Left lung (tissue), 10 donors: ENCODE results near the gene C1orf87. TPM values are rescaled to one million over a fixed set of nuclear protein-coding genes. Genes with fewer than 3 reads are reported as not detected.

Source experiments
- ATAC-seq: fragments of 200-7000 bp; cut with Tn5 transposase; one replicate; pipeline ENCODE4 v1.9.1; 2020; ENCODE audit warnings: moderate library complexity
- DNase-seq, 4 donors: peaks; one replicate each; pipeline ENCODE4 v3.0.0-alpha.2; 2013 to 2020
- H3K27ac ChIP-seq, 2 donors: fragments of 200-600 bp; sonication (generic) in 1 of 2; one replicate each; pipeline versions ENCODE4 v1.5.0 to v1.8.0; 2020 to 2021
- H3K27me3 ChIP-seq, 2 donors: fragments of 200-600 bp; sonication (generic) in 1 of 2; one replicate each; pipeline versions ENCODE4 v1.5.0 to v1.8.0; 2020 to 2021
- H3K36me3 ChIP-seq, 2 donors: fragments of 200-600 bp; sonication (generic) in 1 of 2; one replicate each; pipeline versions ENCODE4 v1.5.0 to v1.8.0; 2020 to 2021
- H3K4me1 ChIP-seq, 2 donors: fragments of 200-600 bp; one replicate each; pipeline ENCODE4 v1.8.0; 2021
- H3K4me3 ChIP-seq, 2 donors: fragments of 200-600 bp; sonication (generic) in 1 of 2; one replicate each; pipeline versions ENCODE4 v1.5.0 to v1.8.0; 2020 to 2021; ENCODE audit warnings: mild to moderate bottlenecking in 1 of 2
- H3K9me3 ChIP-seq, 2 donors: fragments of 200-600 bp; sonication (generic) in 1 of 2; one replicate each; pipeline versions ENCODE4 v1.5.0 to v1.8.0; 2020 to 2021
- CTCF ChIP-seq, 2 donors: fragments of 200-600 bp; sonication (generic) in 1 of 2; IDR thresholded peaks; one replicate each; pipeline versions ENCODE4 v1.5.0 to v1.8.0; 2021; ENCODE audit warnings: antibody characterized with exemption in 2 of 2
- intact Hi-C, 2 donors: fragments of 100-400 bp; cut with DNase I; formaldehyde crosslinking; loops; one replicate each; pipeline versions ENCODE4 v1.11.2 to v1.14.2; 2022
- polyA plus RNA-seq, 6 donors: library from polyadenylated mRNA; unstranded; fragments of 120-200 nt; gene quantifications; one replicate each; pipeline ENCODE4 v1.2.1, GENCODE V29; 2013; ENCODE audit not compliant: insufficient read length in 6 of 6
- total RNA-seq, 2 donors: library from RNA; stranded (reverse); fragmentation: NEBNext Ultra II Directional; extraction: Animal tissue kit (Norgen Biotek cat#: 25700); gene quantifications; one replicate each; pipeline ENCODE4 v1.2.1, GENCODE V29; 2021
- donor health status: DM: no; HTN: yes; CAD: no.
- donor health status: DM: no; HTN: no; CAD: no.

Gene C1orf87
- total and polyA plus RNA-seq, 8 donors, result 0.44 to 4.0 (median 2.4) TPM

GRCh38 chr1:60066001-60066400 is 7.6 kb downstream of the C1orf87 start:
- Histone ChIP-seq H3K36me3 (no peaks in the 10 kb centered on the region), H3K27me3 (no peaks in the 10 kb centered on the region)
- TF ChIP-seq CTCF (IDR thresholded peaks at IDR 0.05), result no peak

GRCh38 chr1:60065199-60065598 is 8.4 kb downstream of the C1orf87 start:
- DNase-seq, result no peak
- Histone ChIP-seq H3K27me3 (no peaks in the 10 kb centered on the region), H3K4me1 (no peaks in the 10 kb centered on the region), H3K27ac (no peak overlapping the region), H3K36me3 (no peaks in the 10 kb centered on the region), H3K4me3 (no peak overlapping the region), H3K9me3 (no peaks in the 10 kb centered on the region)
- intact Hi-C loops, result no loop called here
- no peak for TF ChIP-seq CTCF (IDR thresholded peaks at IDR 0.05)
- ATAC-seq, result no peak

More at GRCh38 chr1:60066001-60066400, 7.6 kb downstream of the C1orf87 start:
- H3K4me3 ChIP-seq, result no peak overlapping the region
- DNase-seq (no peak), ATAC-seq (no peak)
- no peaks in the 10 kb centered on the region for H3K4me1 ChIP-seq
- intact Hi-C loops, result no loop called here
- H3K9me3 ChIP-seq, result no peaks in the 10 kb centered on the region
- no peak overlapping the region for H3K27ac ChIP-seq

GRCh38 chr1:60063561-60063960 is 10.0 kb downstream of the C1orf87 start:
- no peak overlapping the region for H3K27ac ChIP-seq
- intact Hi-C loops, result no loop called here
- ATAC-seq (no peak), DNase-seq (no peak)
- no peak overlapping the region for H3K4me3 ChIP-seq
- TF ChIP-seq CTCF (IDR thresholded peaks at IDR 0.05), result no peak
- H3K36me3 ChIP-seq, result no peaks in the 10 kb centered on the region
- no peaks in the 10 kb centered on the region for H3K4me1 ChIP-seq
- H3K9me3 ChIP-seq, result no peaks in the 10 kb centered on the region
- H3K27me3 ChIP-seq, result no peaks in the 10 kb centered on the region

- intact Hi-C loops, result no loop called here
- TF ChIP-seq CTCF (IDR thresholded peaks at IDR 0.05), result no peak
- DNase-seq (no peak), ATAC-seq (no peak)
- Histone ChIP-seq H3K4me3 (no peak overlapping the region), H3K36me3 (no peaks in the 10 kb centered on the region), H3K4me1 (no peaks in the 10 kb centered on the region), H3K27me3 (no peaks in the 10 kb centered on the region), H3K27ac (no peak overlapping the region), H3K9me3 (no peaks in the 10 kb centered on the region)
These were observed 14.1 kb downstream of the C1orf87 start for GRCh38 chr1:60059468-60059867.

GRCh38 chr1:60055336-60055735 is 18.2 kb downstream of the C1orf87 start:
- no peak for DNase-seq

More at GRCh38 chr1:60055336-60055735, 18.2 kb downstream of the C1orf87 start:
- H3K36me3 ChIP-seq, result no peaks in the 10 kb centered on the region
- no peak for ATAC-seq
- H3K27me3 ChIP-seq, result no peaks in the 10 kb centered on the region
- H3K9me3 ChIP-seq, result peaks cover 0 to 7% of the 10 kb centered on the region in 2 donors
- intact Hi-C loops, result no loop called here
- no peaks in the 10 kb centered on the region for H3K4me1 ChIP-seq
- H3K27ac ChIP-seq, result no peak overlapping the region
- TF ChIP-seq CTCF (IDR thresholded peaks at IDR 0.05), result no peak
- H3K4me3 ChIP-seq, result no peak overlapping the region
